ENCODE measurements around the gene CHCHD3. TPM values are rescaled to one million over a fixed set of nuclear protein-coding genes. Genes with fewer than 3 reads are reported as not detected.

Gene CHCHD3
- total RNA-seq, 1 donor from 2014 or later: 38.5 TPM

DNA sequence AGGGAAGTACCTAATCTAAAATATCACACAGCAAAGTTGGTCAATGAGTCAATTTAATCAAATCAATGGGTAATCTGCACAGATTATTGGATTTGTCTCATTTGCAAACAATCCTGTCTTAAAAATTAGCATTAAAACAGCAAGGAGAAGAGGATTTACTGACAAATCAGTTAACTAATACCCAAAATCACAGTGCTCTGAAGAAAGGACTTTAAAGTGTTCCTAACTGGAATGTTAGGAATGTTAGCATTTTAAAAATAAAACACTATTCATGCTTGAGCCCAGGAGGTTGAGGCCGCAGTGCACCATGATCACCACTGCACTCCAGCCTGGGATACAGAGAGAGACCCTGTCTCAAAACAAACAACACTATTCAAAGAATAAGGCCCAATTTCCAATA, 83.1 kb downstream of the CHCHD3 start:
- no peak for ATAC-seq
- TF ChIP-seq, protein P1, sequence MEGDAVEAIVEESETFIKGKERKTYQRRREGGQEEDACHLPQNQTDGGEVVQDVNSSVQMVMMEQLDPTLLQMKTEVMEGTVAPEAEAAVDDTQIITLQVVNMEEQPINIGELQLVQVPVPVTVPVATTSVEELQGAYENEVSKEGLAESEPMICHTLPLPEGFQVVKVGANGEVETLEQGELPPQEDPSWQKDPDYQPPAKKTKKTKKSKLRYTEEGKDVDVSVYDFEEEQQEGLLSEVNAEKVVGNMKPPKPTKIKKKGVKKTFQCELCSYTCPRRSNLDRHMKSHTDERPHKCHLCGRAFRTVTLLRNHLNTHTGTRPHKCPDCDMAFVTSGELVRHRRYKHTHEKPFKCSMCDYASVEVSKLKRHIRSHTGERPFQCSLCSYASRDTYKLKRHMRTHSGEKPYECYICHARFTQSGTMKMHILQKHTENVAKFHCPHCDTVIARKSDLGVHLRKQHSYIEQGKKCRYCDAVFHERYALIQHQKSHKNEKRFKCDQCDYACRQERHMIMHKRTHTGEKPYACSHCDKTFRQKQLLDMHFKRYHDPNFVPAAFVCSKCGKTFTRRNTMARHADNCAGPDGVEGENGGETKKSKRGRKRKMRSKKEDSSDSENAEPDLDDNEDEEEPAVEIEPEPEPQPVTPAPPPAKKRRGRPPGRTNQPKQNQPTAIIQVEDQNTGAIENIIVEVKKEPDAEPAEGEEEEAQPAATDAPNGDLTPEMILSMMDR (IDR thresholded peaks at IDR 0.05): no peak

GRCh38 chr7:132997505-132997904, 84.4 kb downstream of the CHCHD3 start:
- TF ChIP-seq, protein P1 (IDR thresholded peaks at IDR 0.05): no peak

More for the DNA sequence above, 83.1 kb downstream of the CHCHD3 start:
- H3K27ac ChIP-seq: no peak overlapping the region
- intact Hi-C loops (cut with DNase I): no loop called here
- H3K9me3 ChIP-seq: no peaks in the 10 kb centered on the region
- peaks cover 13% of the 10 kb centered on the region for H3K4me1 ChIP-seq
- H3K36me3 ChIP-seq: no peaks in the 10 kb centered on the region
- no peaks in the 10 kb centered on the region for H3K27me3 ChIP-seq (ENCODE audit: low read depth)
- no peak for DNase-seq
- H3K4me3 ChIP-seq: no peak overlapping the region

GRCh38 chr7:132996581-132997242, 85.2 kb downstream of the CHCHD3 start:
- no peaks in the 10 kb centered on the region for H3K36me3 ChIP-seq

More at GRCh38 chr7:132997505-132997904, 84.4 kb downstream of the CHCHD3 start:
- Histone ChIP-seq H3K27me3 (ENCODE audit: low read depth) (no peaks in the 10 kb centered on the region), H3K36me3 (no peaks in the 10 kb centered on the region), H3K4me1 (peaks cover 13% of the 10 kb centered on the region), H3K9me3 (no peaks in the 10 kb centered on the region), H3K4me3 (no peak overlapping the region), H3K27ac (no peak overlapping the region)
- ATAC-seq (no peak), DNase-seq (no peak)
- intact Hi-C loops (cut with DNase I): no loop called here

DNA sequence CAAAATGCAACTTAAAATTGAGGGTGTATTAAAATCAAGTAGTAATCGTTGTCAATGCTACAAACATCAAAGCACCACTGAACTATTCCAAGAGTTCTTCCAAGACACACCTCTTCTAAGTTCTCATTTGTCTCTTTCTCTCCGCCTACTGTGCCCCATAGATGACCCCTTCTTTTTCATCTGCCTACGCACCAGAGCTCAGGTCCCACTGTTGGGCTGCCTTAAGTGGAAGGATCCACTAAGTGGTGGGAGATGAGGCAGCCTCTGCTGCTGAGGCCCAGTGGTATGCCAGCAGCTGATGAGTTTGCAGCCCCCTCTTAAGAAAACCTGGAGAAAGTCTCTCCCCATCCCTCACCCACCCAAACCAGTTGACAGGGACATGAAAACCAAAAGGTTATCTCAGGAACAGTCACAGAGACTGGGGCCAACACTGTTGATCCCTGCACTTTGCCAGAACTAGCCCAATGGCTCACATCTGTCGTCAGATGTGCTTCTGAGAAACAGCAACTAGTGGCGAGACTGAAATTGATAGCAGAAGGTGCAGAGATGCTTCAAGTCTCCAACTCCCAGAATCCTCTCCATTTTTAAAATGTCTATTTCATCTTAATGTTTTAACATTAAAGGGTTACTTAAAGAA, 88.4 kb downstream of the CHCHD3 start:
- Histone ChIP-seq H3K27ac (no peak overlapping the region), H3K4me3 (no peak overlapping the region), H3K9me3 (no peaks in the 10 kb centered on the region), H3K36me3 (no peaks in the 10 kb centered on the region), H3K4me1 (peaks cover 4% of the 10 kb centered on the region), H3K27me3 (ENCODE audit: low read depth) (no peaks in the 10 kb centered on the region)
- DNase-seq: no peak
- TF ChIP-seq, protein P1 (IDR thresholded peaks at IDR 0.05): no peak
- intact Hi-C loops (cut with DNase I): no loop called here
- no peak for ATAC-seq

More at GRCh38 chr7:132996581-132997242, 85.2 kb downstream of the CHCHD3 start:
- Histone ChIP-seq H3K27me3 (ENCODE audit: low read depth) (no peaks in the 10 kb centered on the region), H3K4me1 (peaks cover 13% of the 10 kb centered on the region), H3K4me3 (no peak overlapping the region), H3K27ac (no peak overlapping the region), H3K9me3 (no peaks in the 10 kb centered on the region)
- peak in 1 of 2 donors; percentile 32 for ATAC-seq
- TF ChIP-seq, protein P1 (IDR thresholded peaks at IDR 0.05): no peak
- intact Hi-C loops (cut with DNase I): no loop called here
- no peak for DNase-seq

- Histone ChIP-seq H3K9me3 (no peaks in the 10 kb centered on the region), H3K27ac (no peak overlapping the region), H3K36me3 (no peaks in the 10 kb centered on the region), H3K4me3 (no peak overlapping the region), H3K4me1 (no peaks in the 10 kb centered on the region), H3K27me3 (ENCODE audit: low read depth) (no peaks in the 10 kb centered on the region)
- intact Hi-C loops (cut with DNase I): no loop called here
- TF ChIP-seq, protein P1 (IDR thresholded peaks at IDR 0.05): no peak
- DNase-seq (no peak), ATAC-seq (no peak)
Observed at GRCh38 chr7:132991615-132992587, 90.0 kb downstream of the CHCHD3 start.

Data from lower lobe of right lung (tissue), 2 donors.